GM12873 (cell line): ENCODE data around the gene KCND2.

Source experiments
- CTCF ChIP-seq: IDR thresholded peaks from 2 replicates; pipeline ENCODE4 v1.5.1; 2012; ENCODE audit warnings: low read depth, mild to moderate bottlenecking, moderate library complexity, low read length, control low read depth; ENCODE audit not compliant: insufficient read depth; ENCODE audit errors: missing control alignments

The KCND2 gene

GRCh38 chr7:120311028-120311788, 38.2 kb downstream of the KCND2 start:
- TF ChIP-seq CTCF: no peak

GRCh38 chr7:120320218-120320961, 47.4 kb downstream of the KCND2 start:
- no peak for TF ChIP-seq CTCF

- TF ChIP-seq CTCF: no peak
These were observed 54.1 kb downstream of the KCND2 start for GRCh38 chr7:120327054-120327453.

GRCh38 chr7:120332433-120332832, 59.5 kb downstream of the KCND2 start:
- TF ChIP-seq CTCF: no peak

- TF ChIP-seq CTCF: no peak
These were observed 61.5 kb downstream of the KCND2 start for GRCh38 chr7:120334475-120334874.

- peak; percentile 61 for TF ChIP-seq CTCF
These were observed 64.4 kb downstream of the KCND2 start for GRCh38 chr7:120337308-120337907.

GRCh38 chr7:120344276-120344675, 71.3 kb downstream of the KCND2 start:
- TF ChIP-seq CTCF: no peak
